Peyer's patch (tissue), 4 donors: ENCODE measurements around the gene SLC22A31.

ENCODE experiments used
- CTCF ChIP-seq, 6 experiments: fragments of 450-650 bp in 4 of 6; fragments of 200-600 bp in 2 of 6; sonication (generic) in 1 of 6; IDR thresholded peaks; one replicate each; pipeline ENCODE4 v1.5.1; 2017 to 2019; ENCODE audit warnings: antibody characterized with exemption in 6 of 6, mild to moderate bottlenecking in 3 of 6, moderate library complexity in 1 of 6
- POLR2A ChIP-seq, 2 donors: fragments of 450-650 bp; IDR thresholded peaks; one replicate each; pipeline ENCODE4 v1.5.1; 2017; ENCODE audit warnings: antibody characterized with exemption in 2 of 2, mild to moderate bottlenecking in 2 of 2, moderate library complexity in 2 of 2

- TF ChIP-seq CTCF (IDR thresholded peaks at IDR 0.05) (no peak), POLR2A (IDR thresholded peaks at IDR 0.05) (no peak)
Measured at GRCh38 chr16:89179148-89179484, 21.2 kb downstream of the SLC22A31 start.
